A673 (cell line): Measurements from ENCODE around the gene ESR2. TPM values are rescaled to one million over a fixed set of nuclear protein-coding genes. Genes with fewer than 3 reads are reported as not detected.

Experiments
- BruUV-seq: library from RNA; stranded (reverse); fragments of 400-500 nt; replicated peaks from 2 replicates; lab custom pipeline; 2021; lab: Mats Ljungman, UMichigan
- CTCF ChIA-PET: fragments of 300-600 bp; sonication (Branson Sonifier 250); formaldehyde crosslinking; loops from one replicate; lab custom pipeline; 2022; ENCODE audit warnings: antibody characterized with exemption; lab: Charles Lee
- POLR2A ChIA-PET: fragments of 300-600 bp; sonication (Branson Sonifier 250); formaldehyde crosslinking; loops from one replicate; lab custom pipeline; 2022; ENCODE audit warnings: antibody characterized with exemption; ENCODE audit not compliant: low non-redundant PET; lab: Charles Lee
- DNase-seq: peaks from one replicate; pipeline ENCODE4 v3.0.0-alpha.2; 2015; ENCODE audit warnings: low spot score
- H3K27ac ChIP-seq: fragments of 200-600 bp; sonication (generic); 2 replicates; pipeline ENCODE4 v1.5.1; 2016; ENCODE audit warnings: mixed run types, low read depth, mild to moderate bottlenecking, mixed read lengths, antibody characterized with exemption, low read length; ENCODE audit not compliant: poor library complexity, severe bottlenecking
- H3K27me3 ChIP-seq: fragments of 200-600 bp; sonication (generic); replicated peaks from 2 replicates; pipeline ENCODE4 v1.6.1; 2017; ENCODE audit warnings: mixed run types, low read depth, mild to moderate bottlenecking, mixed read lengths, antibody characterized with exemption, low read length; ENCODE audit not compliant: insufficient read depth, poor library complexity
- H3K36me3 ChIP-seq: fragments of 200-600 bp; sonication (generic); 2 replicates; pipeline ENCODE4 v1.6.1; 2016; ENCODE audit warnings: mixed run types, mild to moderate bottlenecking, mixed read lengths, antibody characterized with exemption, low read length; ENCODE audit not compliant: insufficient read depth, poor library complexity, severe bottlenecking
- H3K4me1 ChIP-seq: fragments of 200-600 bp; sonication (generic); 2 replicates; pipeline ENCODE4 v1.6.1; 2017; ENCODE audit warnings: mixed run types, mild to moderate bottlenecking, mixed read lengths, antibody characterized with exemption, low read length; ENCODE audit not compliant: insufficient read depth, poor library complexity, severe bottlenecking
- H3K4me3 ChIP-seq: fragments of 200-600 bp; sonication (generic); 2 replicates; pipeline ENCODE4 v1.5.1; 2016; ENCODE audit warnings: low read depth, mixed run types, mild to moderate bottlenecking, mixed read lengths, low read length; ENCODE audit not compliant: poor library complexity, severe bottlenecking
- H3K9me3 ChIP-seq: fragments of 200-600 bp; sonication (generic); 2 replicates; pipeline ENCODE4 v1.6.1; 2016; ENCODE audit warnings: mixed run types, low read depth, mild to moderate bottlenecking, mixed read lengths, antibody characterized with exemption, low read length; ENCODE audit not compliant: poor library complexity, severe bottlenecking
- EZH2 ChIP-seq: fragments of 200-600 bp; sonication (generic); IDR thresholded peaks from 2 replicates; pipeline ENCODE4 v1.6.1; 2017; ENCODE audit warnings: borderline replicate concordance, low read depth, mild to moderate bottlenecking, mixed read lengths, antibody characterized with exemption, low read length; ENCODE audit not compliant: poor library complexity, severe bottlenecking
- intact Hi-C: fragments of 100-400 bp; cut with micrococcal nuclease; formaldehyde crosslinking; loops from one replicate; pipeline ENCODE4 v1.10.0; 2022; ENCODE audit not compliant: unreplicated experiment
- total RNA-seq: library from RNA; stranded (reverse); gene quantifications from 2 replicates; pipeline ENCODE4 v1.2.3, GENCODE V29; 2021
- TF ChIP-seq, protein P1 (sequence below): fragments of 300-800, 200-600 bp; sonication (generic); conservative IDR thresholded peaks from 2 replicates; pipeline ENCODE4 v1.5.1; 2017; ENCODE audit warnings: low read depth, mild to moderate bottlenecking, antibody characterized with exemption, low read length, moderate library complexity, mixed read lengths

Gene ESR2
- total RNA-seq, 1 experiment from 2014 or later = 0.71 TPM

GRCh38 chr14:64272019-64272418, 22.2 kb downstream of the ESR2 start:
- TF ChIP-seq, protein P1, sequence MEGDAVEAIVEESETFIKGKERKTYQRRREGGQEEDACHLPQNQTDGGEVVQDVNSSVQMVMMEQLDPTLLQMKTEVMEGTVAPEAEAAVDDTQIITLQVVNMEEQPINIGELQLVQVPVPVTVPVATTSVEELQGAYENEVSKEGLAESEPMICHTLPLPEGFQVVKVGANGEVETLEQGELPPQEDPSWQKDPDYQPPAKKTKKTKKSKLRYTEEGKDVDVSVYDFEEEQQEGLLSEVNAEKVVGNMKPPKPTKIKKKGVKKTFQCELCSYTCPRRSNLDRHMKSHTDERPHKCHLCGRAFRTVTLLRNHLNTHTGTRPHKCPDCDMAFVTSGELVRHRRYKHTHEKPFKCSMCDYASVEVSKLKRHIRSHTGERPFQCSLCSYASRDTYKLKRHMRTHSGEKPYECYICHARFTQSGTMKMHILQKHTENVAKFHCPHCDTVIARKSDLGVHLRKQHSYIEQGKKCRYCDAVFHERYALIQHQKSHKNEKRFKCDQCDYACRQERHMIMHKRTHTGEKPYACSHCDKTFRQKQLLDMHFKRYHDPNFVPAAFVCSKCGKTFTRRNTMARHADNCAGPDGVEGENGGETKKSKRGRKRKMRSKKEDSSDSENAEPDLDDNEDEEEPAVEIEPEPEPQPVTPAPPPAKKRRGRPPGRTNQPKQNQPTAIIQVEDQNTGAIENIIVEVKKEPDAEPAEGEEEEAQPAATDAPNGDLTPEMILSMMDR = no peak
- no peak for TF ChIP-seq EZH2
- ChIA-PET CTCF (no interaction called here), POLR2A (interaction anchor here (0.6 kb wide), 1 partner anchor 93 kb away, joined by 10 read pairs; no protein-coding TSS in a partner anchor)
- no peak for DNase-seq
- BruUV-seq = no TSS peak
- no peak overlapping the region for H3K27ac ChIP-seq
- H3K4me3 ChIP-seq = no peak overlapping the region
- H3K9me3 ChIP-seq = no peaks in the 10 kb centered on the region
- H3K36me3 ChIP-seq = no peaks in the 10 kb centered on the region
- H3K27me3 ChIP-seq = no peaks in the 10 kb centered on the region
- intact Hi-C loops = no loop called here
- H3K4me1 ChIP-seq = no peaks in the 10 kb centered on the region

DNA sequence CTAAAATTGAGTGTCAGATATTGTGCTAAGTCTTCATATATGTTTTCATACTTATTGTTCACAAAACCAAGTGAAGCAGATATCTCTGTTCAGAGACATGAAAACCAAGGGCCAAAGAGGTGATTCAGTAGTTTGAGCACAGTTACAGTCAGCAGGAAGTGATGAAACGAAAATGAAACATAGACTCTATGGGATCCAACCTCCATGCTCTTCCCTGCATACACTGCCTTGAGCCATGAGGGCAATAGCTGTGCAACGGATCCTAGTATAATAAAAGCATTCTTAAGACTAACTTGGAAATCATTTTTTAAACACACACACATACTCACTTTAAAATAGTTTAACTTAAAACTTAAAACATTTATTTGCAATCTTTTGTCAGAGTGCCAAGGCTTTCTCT, 27.9 kb downstream of the ESR2 start:
- TF ChIP-seq, protein P1 = no peak
- TF ChIP-seq EZH2 = no peak
- intact Hi-C loops = no loop called here
- no peaks in the 10 kb centered on the region for H3K4me1 ChIP-seq
- CTCF ChIA-PET = no interaction called here
- no peaks in the 10 kb centered on the region for H3K36me3 ChIP-seq
- DNase-seq = peak; percentile 7
- H3K9me3 ChIP-seq = no peaks in the 10 kb centered on the region
- H3K27me3 ChIP-seq = no peaks in the 10 kb centered on the region
- H3K4me3 ChIP-seq = no peak overlapping the region
- no peak overlapping the region for H3K27ac ChIP-seq
- BruUV-seq = no TSS peak
- POLR2A ChIA-PET = no interaction called here

DNA sequence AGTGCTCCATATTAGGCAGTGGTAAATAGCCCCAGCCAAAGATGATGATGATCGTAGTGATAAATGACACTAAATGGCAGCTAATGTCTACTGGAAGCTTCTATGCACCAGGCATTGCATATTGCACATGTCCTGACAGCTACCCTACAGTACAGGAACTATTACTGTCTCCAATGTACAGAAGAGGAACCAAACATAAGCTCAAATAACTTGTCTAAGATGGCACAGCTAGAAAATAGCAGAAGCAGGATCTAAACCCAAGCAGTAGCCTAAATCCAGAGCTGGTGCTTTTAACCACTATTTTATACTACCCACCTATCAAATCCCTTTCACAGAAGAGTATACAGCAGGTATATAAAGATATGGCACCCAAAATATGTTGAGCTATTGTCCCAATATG, 28.9 kb downstream of the ESR2 start:
- H3K4me1 ChIP-seq = no peaks in the 10 kb centered on the region
- BruUV-seq = no TSS peak
- no peak overlapping the region for H3K4me3 ChIP-seq
- no peak for TF ChIP-seq EZH2
- TF ChIP-seq, protein P1 = no peak
- DNase-seq = no peak
- no peaks in the 10 kb centered on the region for H3K27me3 ChIP-seq
- H3K9me3 ChIP-seq = no peaks in the 10 kb centered on the region
- H3K36me3 ChIP-seq = no peaks in the 10 kb centered on the region
- intact Hi-C loops = no loop called here
- ChIA-PET CTCF (interaction anchor here (0.5 kb wide), 1 partner anchor 24 kb away, joined by 3 read pairs; no protein-coding TSS in a partner anchor), POLR2A (no interaction called here)
- H3K27ac ChIP-seq = no peak overlapping the region
